Subcutaneous adipose tissue (tissue), 4 donors: Measurements from ENCODE around the gene THSD4. TPM values are rescaled to one million over a fixed set of nuclear protein-coding genes. Genes with fewer than 3 reads are reported as not detected.

Source experiments
- total RNA-seq, 4 donors: library from RNA; depleted of rRNA; stranded (reverse); fragments of >200 nt; gene quantifications; one replicate each; pipeline ENCODE4 v1.1.0, GENCODE V29; 2016
- TF ChIP-seq, protein P1 (sequence below): fragments of 450-650 bp; IDR thresholded peaks from one replicate; pipeline ENCODE4 v1.5.1; 2016; ENCODE audit warnings: low read depth, mild to moderate bottlenecking, control low read depth, antibody characterized with exemption, moderate library complexity

THSD4 gene
- total RNA-seq, 4 donors from 2014 or later, result 0.17 to 0.94 (median 0.63) TPM

GRCh38 chr15:71437404-71437803, 322.1 kb downstream of the THSD4 start:
- TF ChIP-seq, protein P1, sequence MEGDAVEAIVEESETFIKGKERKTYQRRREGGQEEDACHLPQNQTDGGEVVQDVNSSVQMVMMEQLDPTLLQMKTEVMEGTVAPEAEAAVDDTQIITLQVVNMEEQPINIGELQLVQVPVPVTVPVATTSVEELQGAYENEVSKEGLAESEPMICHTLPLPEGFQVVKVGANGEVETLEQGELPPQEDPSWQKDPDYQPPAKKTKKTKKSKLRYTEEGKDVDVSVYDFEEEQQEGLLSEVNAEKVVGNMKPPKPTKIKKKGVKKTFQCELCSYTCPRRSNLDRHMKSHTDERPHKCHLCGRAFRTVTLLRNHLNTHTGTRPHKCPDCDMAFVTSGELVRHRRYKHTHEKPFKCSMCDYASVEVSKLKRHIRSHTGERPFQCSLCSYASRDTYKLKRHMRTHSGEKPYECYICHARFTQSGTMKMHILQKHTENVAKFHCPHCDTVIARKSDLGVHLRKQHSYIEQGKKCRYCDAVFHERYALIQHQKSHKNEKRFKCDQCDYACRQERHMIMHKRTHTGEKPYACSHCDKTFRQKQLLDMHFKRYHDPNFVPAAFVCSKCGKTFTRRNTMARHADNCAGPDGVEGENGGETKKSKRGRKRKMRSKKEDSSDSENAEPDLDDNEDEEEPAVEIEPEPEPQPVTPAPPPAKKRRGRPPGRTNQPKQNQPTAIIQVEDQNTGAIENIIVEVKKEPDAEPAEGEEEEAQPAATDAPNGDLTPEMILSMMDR, result no peak

DNA sequence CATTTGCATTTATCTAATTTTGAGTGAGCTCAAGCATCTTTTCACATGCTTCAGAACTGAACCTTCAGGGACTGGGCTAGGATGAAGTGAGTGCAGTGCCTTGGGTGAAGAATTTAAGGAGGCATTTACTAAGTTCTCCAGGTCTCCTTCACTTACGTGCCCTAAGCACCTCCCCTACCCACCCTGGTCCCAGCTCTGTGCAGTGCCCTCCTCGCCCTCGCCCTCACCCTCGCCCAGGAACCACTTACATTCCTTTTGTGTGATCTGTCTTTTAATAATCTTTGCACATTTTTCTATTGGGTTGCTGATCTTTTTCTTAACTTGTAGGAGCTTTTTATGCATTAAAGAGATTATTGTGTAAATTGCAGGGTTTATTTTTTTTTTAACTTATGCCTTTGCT, 322.6 kb downstream of the THSD4 start:
- TF ChIP-seq, protein P1, result no peak

- TF ChIP-seq, protein P1, result no peak
Measured at GRCh38 chr15:71440489-71441110, 325.3 kb downstream of the THSD4 start.

DNA sequence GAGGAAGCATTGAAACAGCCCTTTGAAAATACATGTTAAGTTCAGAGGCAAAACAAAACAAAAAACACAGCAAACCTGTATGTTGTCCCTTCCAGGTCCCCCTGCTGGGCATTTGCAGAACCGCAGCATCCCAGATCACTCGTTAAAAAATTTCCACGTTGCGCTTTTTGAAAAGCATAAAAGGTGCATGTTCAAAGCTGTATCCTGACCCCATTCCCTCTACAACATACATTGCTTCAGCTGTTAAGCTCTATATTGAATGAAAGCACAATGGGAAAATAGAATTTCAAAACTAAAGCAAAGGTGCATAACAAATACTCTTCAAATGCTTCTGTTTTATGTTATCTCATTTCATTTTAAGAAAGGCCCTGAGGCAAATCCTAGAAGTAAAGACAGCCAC, 328.3 kb downstream of the THSD4 start:
- TF ChIP-seq, protein P1, result no peak

DNA sequence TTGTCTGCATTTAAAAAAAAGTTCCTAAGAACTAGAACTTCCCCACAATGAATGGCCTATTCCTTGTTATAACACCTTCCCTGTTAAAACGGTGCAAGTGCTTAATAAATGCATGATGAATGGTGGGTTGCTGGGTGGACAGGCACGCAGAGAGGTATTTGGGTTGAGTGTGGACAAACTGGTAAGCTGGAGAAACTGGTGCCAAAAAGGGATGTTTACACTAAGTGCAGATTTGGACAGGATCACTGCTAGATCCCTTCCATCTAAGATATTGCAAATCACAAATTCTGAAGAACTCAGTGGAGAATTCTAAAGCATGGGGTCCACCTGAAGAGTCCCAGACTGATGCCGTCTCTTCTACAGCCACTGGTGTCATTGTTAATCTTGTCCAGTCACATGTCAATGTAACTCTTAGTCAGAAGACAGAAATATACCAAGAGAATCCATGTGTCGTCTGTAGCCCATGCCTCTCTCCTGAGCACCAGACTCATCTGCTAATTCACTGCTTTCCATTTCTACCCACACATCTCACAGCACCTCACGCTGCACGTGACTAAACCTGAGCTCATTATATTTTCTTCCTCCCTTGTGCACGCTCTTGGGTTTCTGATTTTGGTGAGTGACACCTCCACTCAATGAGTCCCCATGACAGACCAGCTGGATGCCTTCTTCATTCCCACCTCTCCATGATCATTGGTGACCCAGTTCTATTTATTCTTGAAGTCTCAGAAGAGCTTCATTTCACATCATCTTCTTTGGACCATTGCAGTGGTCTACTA, 328.9 kb downstream of the THSD4 start:
- TF ChIP-seq, protein P1, result no peak

DNA sequence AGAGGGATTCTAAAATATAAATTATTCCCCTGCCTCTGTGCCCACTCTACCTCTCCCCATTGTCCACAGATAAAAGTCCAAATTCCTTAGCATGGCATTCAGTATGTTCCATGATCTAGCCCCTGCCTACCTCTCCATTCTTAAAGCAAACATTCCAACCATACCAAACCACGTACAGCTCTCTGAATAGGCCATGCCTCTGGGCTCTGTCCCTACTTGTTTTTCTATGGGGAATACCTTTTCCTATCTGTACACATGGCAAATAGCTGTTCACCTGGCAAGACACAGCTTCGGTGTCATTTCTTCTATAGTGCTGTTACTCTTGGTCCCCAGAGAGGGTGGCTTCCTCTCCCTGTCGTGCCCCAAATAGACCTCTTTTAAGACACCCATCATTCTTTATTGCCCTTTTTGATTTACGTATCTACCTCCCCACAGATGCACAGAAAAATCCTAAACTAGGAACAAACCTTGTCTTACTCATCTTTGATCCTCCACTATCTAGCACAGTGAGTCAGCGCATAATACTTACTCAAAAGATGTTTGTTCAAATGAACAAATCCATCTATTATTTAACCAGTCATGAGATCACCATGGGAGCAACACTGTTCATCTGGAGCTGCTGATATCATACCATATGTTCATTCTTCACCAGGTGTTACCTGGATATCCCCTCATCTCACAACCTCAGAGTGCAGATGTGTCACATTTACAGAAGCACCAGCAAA, 329.8 kb downstream of the THSD4 start:
- TF ChIP-seq, protein P1, result no peak
